ENCODE measurements around the gene LOC101059915.
"Not testable (repeated sequence)": the region's sequence is repeated elsewhere in the genome, so short reads cannot be mapped to it uniquely, and the experiment has no call there.

The LOC101059915 gene

DNA sequence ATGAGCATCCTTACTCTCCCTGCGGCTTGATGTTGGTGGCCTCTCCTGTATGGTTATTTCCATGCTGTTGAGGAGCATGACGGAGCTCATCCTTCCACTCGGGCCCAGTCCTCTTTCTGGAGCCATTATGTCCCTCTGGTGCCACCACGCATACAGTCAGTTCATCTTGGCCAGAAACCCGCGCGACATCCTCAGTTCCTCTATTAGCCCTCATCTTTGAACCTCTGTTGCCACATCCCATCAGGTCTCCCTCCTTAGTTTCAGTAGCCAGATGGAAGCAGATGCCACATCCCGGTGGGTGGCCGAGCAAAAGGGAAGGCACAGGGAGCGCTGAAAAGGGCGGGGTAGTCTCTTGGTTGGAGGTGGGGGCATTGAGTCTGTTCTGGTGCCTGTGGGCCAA lies 4.6 kb downstream of the LOC101059915 start:
- no peaks in the 10 kb centered on the region for H3K36me3 ChIP-seq (ENCODE audit: control insufficient read depth in 1 of 2, insufficient read depth in 2 of 2, low read length in 2 of 2)
- CTCF ChIA-PET: interaction anchor here (1.0 kb wide), 1 partner anchor 188 kb away, joined by 4 read pairs; no protein-coding TSS in a partner anchor
- H3K27ac ChIP-seq (ENCODE audit: low read depth, low read length): no peak overlapping the region
- no peaks in the 10 kb centered on the region for H3K79me2 ChIP-seq (ENCODE audit: insufficient read depth, low read length)
- no peaks in the 10 kb centered on the region for H3K9me2 ChIP-seq (ENCODE audit: insufficient read depth)
- no peaks in the 10 kb centered on the region for H4K20me1 ChIP-seq (ENCODE audit: insufficient read depth)
- RAD21 ChIA-PET (ENCODE audit: low non-redundant PET in 1 of 2, low total read pairs in 2 of 2, uncharacterized antibody in 2 of 2, unreplicated experiment in 2 of 2): no interaction called here
- TF ChIP-seq EZH2 (IDR thresholded peaks at IDR 0.05) (no peak), POLR2AphosphoS5 (IDR thresholded peaks at IDR 0.05; ENCODE audit: low read depth, low read length) (no peak), CEBPB (IDR thresholded peaks at IDR 0.05; ENCODE audit: low read depth) (no peak), SIN3A (IDR thresholded peaks at IDR 0.05; ENCODE audit: low read depth) (no peak), CBX3 (IDR thresholded peaks at IDR 0.05; ENCODE audit: low read depth) (no peak), SRF (IDR thresholded peaks at IDR 0.05; ENCODE audit: low read depth) (no peak), POLR2A (IDR thresholded peaks at IDR 0.05; ENCODE audit: borderline replicate concordance, extremely low read depth, insufficient read depth, insufficient read length) (no peak), EGR1 (IDR thresholded peaks at IDR 0.05; ENCODE audit: low read depth) (no peak), JUND (IDR thresholded peaks at IDR 0.05) (no peak), FOSL1 (IDR thresholded peaks at IDR 0.05; ENCODE audit: low read depth) (no peak)
- POLR2A ChIA-PET: no interaction called here
- H3K9ac ChIP-seq (ENCODE audit: low read length): no peak overlapping the region
- DNase-seq (ENCODE audit: low read depth, low spot score) (no peak), ATAC-seq (no peak)
- no peak overlapping the region for H2AFZ ChIP-seq (ENCODE audit: low read depth, low read length, poor library complexity, severe bottlenecking)
- peaks cover 0 to 5% of the 10 kb centered on the region in 2 experiments; a peak in 1 of 4 replicates for H3K4me1 ChIP-seq (ENCODE audit: control insufficient read depth in 1 of 2, insufficient read depth in 2 of 2, low read length in 2 of 2)
- no peak overlapping the region for H3K4me3 ChIP-seq (replicated peaks in 1 of 2; ENCODE audit: low read depth in 1 of 2, low read length in 2 of 2)
- intact Hi-C loops (cut with micrococcal nuclease): no loop called here
- no peak overlapping the region for H3K4me2 ChIP-seq (ENCODE audit: low read length)
- no peaks in the 10 kb centered on the region for H3K27me3 ChIP-seq (ENCODE audit: insufficient read depth, low read length)
- H3K9me3 ChIP-seq (ENCODE audit: control insufficient read depth in 1 of 2, insufficient read depth in 1 of 2, low read depth in 1 of 2, low read length in 2 of 2): no peaks in the 10 kb centered on the region
- BruUV-seq (replicated peaks): no TSS peak

- CTCF ChIA-PET; RAD21 ChIA-PET (ENCODE audit: low non-redundant PET in 1 of 2, low total read pairs in 2 of 2, uncharacterized antibody in 2 of 2, unreplicated experiment in 2 of 2); H3K9me2 ChIP-seq (ENCODE audit: insufficient read depth): not testable (repeated sequence)
These were observed 8.3 kb downstream of the LOC101059915 start for GRCh38 chrX:71675636-71676035.

GRCh38 chrX:71676068-71676795 lies 8.9 kb downstream of the LOC101059915 start:
- RAD21 ChIA-PET (ENCODE audit: low non-redundant PET in 1 of 2, low total read pairs in 2 of 2, uncharacterized antibody in 2 of 2, unreplicated experiment in 2 of 2); H3K36me3 ChIP-seq (ENCODE audit: control insufficient read depth in 1 of 2, insufficient read depth in 2 of 2, low read length in 2 of 2); intact Hi-C loops (cut with micrococcal nuclease): not testable (repeated sequence)

More at GRCh38 chrX:71675636-71676035, 8.3 kb downstream of the LOC101059915 start:
- POLR2A ChIA-PET; H3K9ac ChIP-seq (ENCODE audit: low read length); H4K20me1 ChIP-seq (ENCODE audit: insufficient read depth); H2AFZ ChIP-seq (ENCODE audit: low read depth, low read length, poor library complexity, severe bottlenecking); H3K4me3 ChIP-seq (replicated peaks in 1 of 2; ENCODE audit: low read depth in 1 of 2, low read length in 2 of 2); H3K4me1 ChIP-seq (ENCODE audit: control insufficient read depth in 1 of 2, insufficient read depth in 2 of 2, low read length in 2 of 2); H3K27me3 ChIP-seq (ENCODE audit: insufficient read depth, low read length); H3K36me3 ChIP-seq (ENCODE audit: control insufficient read depth in 1 of 2, insufficient read depth in 2 of 2, low read length in 2 of 2); BruUV-seq (replicated peaks); intact Hi-C loops (cut with micrococcal nuclease); H3K27ac ChIP-seq (ENCODE audit: low read depth, low read length); H3K9me3 ChIP-seq (ENCODE audit: control insufficient read depth in 1 of 2, insufficient read depth in 1 of 2, low read depth in 1 of 2, low read length in 2 of 2); H3K4me2 ChIP-seq (ENCODE audit: low read length); H3K79me2 ChIP-seq (ENCODE audit: insufficient read depth, low read length); ATAC-seq; DNase-seq (ENCODE audit: low read depth, low spot score): not testable (repeated sequence)

DNA sequence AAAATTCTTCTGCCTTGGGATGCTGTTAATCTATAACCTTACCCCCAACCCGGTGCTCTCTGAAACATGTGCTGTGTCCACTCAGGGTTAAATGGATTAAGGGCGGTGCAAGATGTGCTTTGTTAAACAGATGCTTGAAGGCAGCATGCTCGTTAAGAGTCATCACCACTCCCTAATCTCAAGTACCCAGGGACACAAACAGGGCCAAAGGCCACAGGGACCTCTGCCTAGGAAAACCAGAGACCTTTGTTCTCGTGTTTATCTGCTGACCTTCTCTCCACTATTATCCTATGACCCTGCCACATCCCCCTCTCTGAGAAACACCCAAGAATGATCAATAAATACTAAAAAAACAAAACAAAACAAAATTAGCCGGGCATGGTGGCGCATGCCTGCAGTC lies 9.8 kb downstream of the LOC101059915 start:
- H2AFZ ChIP-seq (ENCODE audit: low read depth, low read length, poor library complexity, severe bottlenecking); H3K4me2 ChIP-seq (ENCODE audit: low read length); RAD21 ChIA-PET (ENCODE audit: low non-redundant PET in 1 of 2, low total read pairs in 2 of 2, uncharacterized antibody in 2 of 2, unreplicated experiment in 2 of 2); H3K79me2 ChIP-seq (ENCODE audit: insufficient read depth, low read length); H3K36me3 ChIP-seq (ENCODE audit: control insufficient read depth in 1 of 2, insufficient read depth in 2 of 2, low read length in 2 of 2); DNase-seq (ENCODE audit: low read depth, low spot score); H3K4me1 ChIP-seq (ENCODE audit: control insufficient read depth in 1 of 2, insufficient read depth in 2 of 2, low read length in 2 of 2); H3K27me3 ChIP-seq (ENCODE audit: insufficient read depth, low read length); BruUV-seq (replicated peaks); H4K20me1 ChIP-seq (ENCODE audit: insufficient read depth); CTCF ChIA-PET; ATAC-seq; H3K9ac ChIP-seq (ENCODE audit: low read length); H3K9me2 ChIP-seq (ENCODE audit: insufficient read depth); intact Hi-C loops (cut with micrococcal nuclease); H3K9me3 ChIP-seq (ENCODE audit: control insufficient read depth in 1 of 2, insufficient read depth in 1 of 2, low read depth in 1 of 2, low read length in 2 of 2); H3K27ac ChIP-seq (ENCODE audit: low read depth, low read length); H3K4me3 ChIP-seq (replicated peaks in 1 of 2; ENCODE audit: low read depth in 1 of 2, low read length in 2 of 2); POLR2A ChIA-PET: not testable (repeated sequence)

More at GRCh38 chrX:71676068-71676795, 8.9 kb downstream of the LOC101059915 start:
- DNase-seq (ENCODE audit: low read depth, low spot score); H3K27me3 ChIP-seq (ENCODE audit: insufficient read depth, low read length); POLR2A ChIA-PET; H3K4me1 ChIP-seq (ENCODE audit: control insufficient read depth in 1 of 2, insufficient read depth in 2 of 2, low read length in 2 of 2); H3K9me3 ChIP-seq (ENCODE audit: control insufficient read depth in 1 of 2, insufficient read depth in 1 of 2, low read depth in 1 of 2, low read length in 2 of 2); CTCF ChIA-PET; H3K9ac ChIP-seq (ENCODE audit: low read length); H3K27ac ChIP-seq (ENCODE audit: low read depth, low read length); H4K20me1 ChIP-seq (ENCODE audit: insufficient read depth); H3K9me2 ChIP-seq (ENCODE audit: insufficient read depth); BruUV-seq (replicated peaks); ATAC-seq; H3K4me3 ChIP-seq (replicated peaks in 1 of 2; ENCODE audit: low read depth in 1 of 2, low read length in 2 of 2); H3K4me2 ChIP-seq (ENCODE audit: low read length); H2AFZ ChIP-seq (ENCODE audit: low read depth, low read length, poor library complexity, severe bottlenecking); H3K79me2 ChIP-seq (ENCODE audit: insufficient read depth, low read length): not testable (repeated sequence)

Data from HCT116 (cell line).